Suprapubic skin (tissue), 4 donors: ENCODE results near the gene USP26.

Experiments
- CTCF ChIP-seq, 2 donors: fragments of 200-600 bp in 1 of 2; fragments of 450-650 bp in 1 of 2; sonication (generic) in 1 of 2; IDR thresholded peaks; one replicate each; pipeline ENCODE4 v1.5.1; 2016 to 2019; ENCODE audit warnings: antibody characterized with exemption in 2 of 2, mild to moderate bottlenecking in 1 of 2, moderate library complexity in 1 of 2
- EP300 ChIP-seq: sonication (generic); formaldehyde crosslinking; IDR thresholded peaks from one replicate; pipeline ENCODE4 v1.6.1; 2017; ENCODE audit warnings: antibody characterized with exemption
- POLR2A ChIP-seq, 2 donors: fragments of 450-650 bp; IDR thresholded peaks; one replicate each; pipeline ENCODE4 v1.6.1; 2017; ENCODE audit warnings: antibody characterized with exemption in 2 of 2, mild to moderate bottlenecking in 2 of 2, moderate library complexity in 2 of 2
- POLR2AphosphoS5 ChIP-seq, 3 donors: sonication (generic); formaldehyde crosslinking; IDR thresholded peaks; one replicate each; pipeline ENCODE4 v1.6.1; 2017; ENCODE audit warnings: antibody characterized with exemption in 3 of 3

- no peak for TF ChIP-seq CTCF (IDR thresholded peaks at IDR 0.05)
- no peak for TF ChIP-seq POLR2AphosphoS5 (IDR thresholded peaks at IDR 0.05)
- TF ChIP-seq POLR2A (IDR thresholded peaks at IDR 0.05) = no peak
- no peak for TF ChIP-seq EP300
Observed at GRCh38 chrX:132984058-132984650, 112.8 kb downstream of the USP26 start.
